HepG2 (cell line): ENCODE measurements around the gene LDLR. TPM values are rescaled to one million over a fixed set of nuclear protein-coding genes. Genes with fewer than 3 reads are reported as not detected.

ENCODE experiments used
- AGO2 ChIP-seq: fragments of 200-400 bp; formaldehyde crosslinking; optimal IDR thresholded peaks from 2 replicates; pipeline ENCODE3; 2017; ENCODE audit warnings: mild to moderate bottlenecking, low read depth, low read length, moderate library complexity
- AKNA ChIP-seq: sonication (generic); formaldehyde crosslinking; IDR thresholded peaks from 2 replicates; pipeline ENCODE4 v1.4.0; 2020; ENCODE audit warnings: missing genetic modification reagents, borderline replicate concordance
- CEBPB ChIP-seq: IDR thresholded peaks from 2 replicates; pipeline ENCODE4 v1.6.1; 2011; ENCODE audit warnings: low read depth, low read length, improper control_type of control experiment, borderline replicate concordance
- CREBL2 ChIP-seq: sonication (generic); formaldehyde crosslinking; IDR thresholded peaks from 2 replicates; pipeline ENCODE4 v1.8.1; 2023; ENCODE audit warnings: missing genetic modification reagents, mild to moderate bottlenecking, borderline replicate concordance
- ESRRA ChIP-seq: sonication (generic); formaldehyde crosslinking; IDR thresholded peaks from 2 replicates; pipeline ENCODE4 v1.5.1; 2020; ENCODE audit warnings: mild to moderate bottlenecking, low read depth, missing genetic modification reagents
- EZH2 ChIP-seq: conservative IDR thresholded peaks from 2 replicates; pipeline ENCODE4 v1.6.1; 2012; ENCODE audit warnings: mild to moderate bottlenecking, low read depth, low read length, moderate library complexity
- ISL2 ChIP-seq: sonication (generic); formaldehyde crosslinking; IDR thresholded peaks from 2 replicates; pipeline ENCODE4 v1.5.0; 2020; ENCODE audit warnings: missing genetic modification reagents
- KDM3A ChIP-seq: IDR thresholded peaks from 2 replicates; pipeline ENCODE4 v1.6.1; 2018; ENCODE audit warnings: low read depth, missing compliant biosample characterization
- RAD21 ChIP-seq: fragments of 450-650 bp; formaldehyde crosslinking; IDR thresholded peaks from 2 replicates; pipeline ENCODE4 v1.5.0; 2020; ENCODE audit warnings: mild to moderate bottlenecking
- SOX5 ChIP-seq: IDR thresholded peaks from 2 replicates; pipeline ENCODE4 v1.6.1; 2016; ENCODE audit warnings: borderline replicate concordance
- TOE1 ChIP-seq: sonication (generic); formaldehyde crosslinking; IDR thresholded peaks from 2 replicates; pipeline ENCODE4 v1.4.0; 2020; ENCODE audit warnings: mild to moderate bottlenecking, missing genetic modification reagents
- ZNF124 ChIP-seq: sonication (generic); formaldehyde crosslinking; IDR thresholded peaks from 2 replicates; pipeline ENCODE4 v1.4.0; 2020; ENCODE audit warnings: missing genetic modification reagents
- ZNF331 ChIP-seq: sonication (generic); formaldehyde crosslinking; IDR thresholded peaks from 2 replicates; pipeline ENCODE4 v1.4.0; 2020; ENCODE audit warnings: missing genetic modification reagents
- ZNF33B ChIP-seq: sonication (generic); formaldehyde crosslinking; IDR thresholded peaks from 2 replicates; pipeline ENCODE4 v1.5.1; 2020; ENCODE audit warnings: mild to moderate bottlenecking, missing genetic modification reagents
- ZNF549 ChIP-seq: sonication (generic); formaldehyde crosslinking; IDR thresholded peaks from 2 replicates; pipeline ENCODE4 v1.5.0; 2020; ENCODE audit warnings: missing genetic modification reagents
- ZNF616 ChIP-seq: sonication (generic); formaldehyde crosslinking; IDR thresholded peaks from 2 replicates; pipeline ENCODE4 v1.5.0; 2020; ENCODE audit warnings: low read depth, mild to moderate bottlenecking, missing genetic modification reagents
- ZNF75D ChIP-seq: sonication (generic); formaldehyde crosslinking; IDR thresholded peaks from 2 replicates; pipeline ENCODE4 v1.8.1; 2023; ENCODE audit warnings: missing genetic modification reagents, mild to moderate bottlenecking, borderline replicate concordance
- ZNF776 ChIP-seq: sonication (generic); formaldehyde crosslinking; IDR thresholded peaks from 2 replicates; pipeline ENCODE4 v1.4.0; 2020; ENCODE audit warnings: mild to moderate bottlenecking, missing genetic modification reagents
- polyA plus RNA-seq, 8 experiments: library from polyadenylated mRNA; depleted of rRNA in 3 of 8; stranded (reverse) in 7 of 8; unstranded in 1 of 8; fragments of >200 nt; fragmentation: Illumina TruSeq in 4 of 8; extraction: Trizol in 4 of 8; gene quantifications; 2 replicates each; pipeline versions ENCODE4 v1.2.1 to v1.2.3, GENCODE V29; 2011 to 2016; ENCODE audit warnings: low read depth in 4 of 8, missing spikeins in 1 of 8, mixed read lengths in 1 of 8; ENCODE audit not compliant: insufficient read depth in 1 of 8
- total RNA-seq, 5 experiments: library from RNA; depleted of rRNA; stranded (reverse); fragments of >200 nt; fragmentation: Illumina TruSeq; extraction: Trizol; gene quantifications; 2 replicates each; pipeline ENCODE4 v1.2.3, GENCODE V29; 2016; ENCODE audit warnings: low read depth in 1 of 5
- TF ChIP-seq, protein P1 (sequence below): sonication (generic); formaldehyde crosslinking; IDR thresholded peaks from 2 replicates; pipeline ENCODE4 v1.5.1; 2020; ENCODE audit warnings: missing genetic modification reagents, mild to moderate bottlenecking, borderline replicate concordance
- TF ChIP-seq, protein P2 (sequence below): sonication (generic); formaldehyde crosslinking; IDR thresholded peaks from 2 replicates; pipeline ENCODE4 v1.8.1; 2023; ENCODE audit warnings: mild to moderate bottlenecking, inconsistent platforms, moderate library complexity, missing genetic modification reagents, borderline replicate concordance
- TF ChIP-seq, protein P3 (sequence below): sonication (generic); formaldehyde crosslinking; IDR thresholded peaks from 2 replicates; pipeline ENCODE4 v1.5.0; 2020; ENCODE audit warnings: missing genetic modification reagents

LDLR gene
- total and polyA plus RNA-seq, 2 of the 13 experiments (the other 11 are each of a cell fraction or from before 2014, with no cell fraction given), result 51.6 to 92.5 TPM

DNA sequence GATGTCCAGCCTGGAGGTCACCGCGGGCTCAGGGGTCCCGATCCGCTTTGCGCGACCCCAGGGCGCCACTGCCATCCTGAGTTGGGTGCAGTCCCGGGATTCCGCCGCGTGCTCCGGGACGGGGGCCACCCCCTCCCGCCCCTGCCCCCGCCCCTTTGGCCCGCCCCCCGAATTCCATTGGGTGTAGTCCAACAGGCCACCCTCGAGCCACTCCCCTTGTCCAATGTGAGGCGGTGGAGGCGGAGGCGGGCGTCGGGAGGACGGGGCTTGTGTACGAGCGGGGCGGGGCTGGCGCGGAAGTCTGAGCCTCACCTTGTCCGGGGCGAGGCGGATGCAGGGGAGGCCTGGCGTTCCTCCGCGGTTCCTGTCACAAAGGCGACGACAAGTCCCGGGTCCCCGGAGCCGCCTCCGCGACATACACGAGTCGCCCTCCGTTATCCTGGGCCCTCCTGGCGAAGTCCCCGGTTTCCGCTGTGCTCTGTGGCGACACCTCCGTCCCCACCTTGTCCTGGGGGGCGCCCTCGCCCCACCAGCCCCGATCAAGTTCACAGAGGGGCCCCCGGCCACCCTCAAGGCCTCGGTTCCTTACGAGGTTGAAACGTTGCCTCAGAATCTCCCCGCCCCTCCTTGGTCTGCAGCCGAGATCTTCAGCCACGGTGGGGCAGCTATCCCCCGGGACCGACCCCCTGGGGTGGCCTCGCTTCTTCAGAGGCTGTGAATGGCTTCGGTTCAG, 1.2 kb downstream of the LDLR start (continued):
- TF ChIP-seq, protein P1, sequence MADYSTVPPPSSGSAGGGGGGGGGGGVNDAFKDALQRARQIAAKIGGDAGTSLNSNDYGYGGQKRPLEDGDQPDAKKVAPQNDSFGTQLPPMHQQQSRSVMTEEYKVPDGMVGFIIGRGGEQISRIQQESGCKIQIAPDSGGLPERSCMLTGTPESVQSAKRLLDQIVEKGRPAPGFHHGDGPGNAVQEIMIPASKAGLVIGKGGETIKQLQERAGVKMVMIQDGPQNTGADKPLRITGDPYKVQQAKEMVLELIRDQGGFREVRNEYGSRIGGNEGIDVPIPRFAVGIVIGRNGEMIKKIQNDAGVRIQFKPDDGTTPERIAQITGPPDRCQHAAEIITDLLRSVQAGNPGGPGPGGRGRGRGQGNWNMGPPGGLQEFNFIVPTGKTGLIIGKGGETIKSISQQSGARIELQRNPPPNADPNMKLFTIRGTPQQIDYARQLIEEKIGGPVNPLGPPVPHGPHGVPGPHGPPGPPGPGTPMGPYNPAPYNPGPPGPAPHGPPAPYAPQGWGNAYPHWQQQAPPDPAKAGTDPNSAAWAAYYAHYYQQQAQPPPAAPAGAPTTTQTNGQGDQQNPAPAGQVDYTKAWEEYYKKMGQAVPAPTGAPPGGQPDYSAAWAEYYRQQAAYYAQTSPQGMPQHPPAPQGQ (CRISPR knock-in tag), result no peak
- 0 out of 2 replicates have a peak, but pooled peaks have one; percentile 68 for TF ChIP-seq ZNF776 (CRISPR knock-in tag)
- no peak for TF ChIP-seq EZH2
- no peak for TF ChIP-seq SOX5 (CRISPR knock-in tag)
- TF ChIP-seq ZNF549, result no peak
- TF ChIP-seq CREBL2 (CRISPR knock-in tag), result no peak
- 0 out of 2 replicates have a peak, but pooled peaks have one; percentile 45 for TF ChIP-seq ZNF33B (CRISPR knock-in tag)
- peak; percentile 85 for TF ChIP-seq AGO2
- no peak for TF ChIP-seq ISL2
- TF ChIP-seq ZNF124, result no peak
- 0 out of 2 replicates have a peak, but pooled peaks have one; percentile 38 for TF ChIP-seq ZNF616 (CRISPR knock-in tag)
- TF ChIP-seq AKNA (CRISPR knock-in tag), result no peak
- TF ChIP-seq, protein P2, sequence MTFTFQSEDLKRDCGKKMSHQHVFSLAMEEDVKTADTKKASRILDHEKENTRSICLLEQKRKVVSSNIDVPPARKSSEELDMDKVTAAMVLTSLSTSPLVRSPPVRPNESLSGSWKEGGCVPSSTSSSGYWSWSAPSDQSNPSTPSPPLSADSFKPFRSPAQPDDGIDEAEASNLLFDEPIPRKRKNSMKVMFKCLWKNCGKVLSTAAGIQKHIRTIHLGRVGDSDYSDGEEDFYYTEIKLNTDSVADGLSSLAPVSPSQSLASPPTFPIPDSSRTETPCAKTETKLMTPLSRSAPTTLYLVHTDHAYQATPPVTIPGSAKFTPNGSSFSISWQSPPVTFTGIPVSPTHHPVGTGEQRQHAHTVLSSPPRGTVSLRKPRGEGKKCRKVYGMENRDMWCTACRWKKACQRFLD (CRISPR knock-in tag), result no peak; the same call in 1 of the 2 replicates
- TF ChIP-seq RAD21 (CRISPR knock-in tag), result peak; percentile 17; the same call in 1 of the 2 replicates
- TF ChIP-seq, protein P3, sequence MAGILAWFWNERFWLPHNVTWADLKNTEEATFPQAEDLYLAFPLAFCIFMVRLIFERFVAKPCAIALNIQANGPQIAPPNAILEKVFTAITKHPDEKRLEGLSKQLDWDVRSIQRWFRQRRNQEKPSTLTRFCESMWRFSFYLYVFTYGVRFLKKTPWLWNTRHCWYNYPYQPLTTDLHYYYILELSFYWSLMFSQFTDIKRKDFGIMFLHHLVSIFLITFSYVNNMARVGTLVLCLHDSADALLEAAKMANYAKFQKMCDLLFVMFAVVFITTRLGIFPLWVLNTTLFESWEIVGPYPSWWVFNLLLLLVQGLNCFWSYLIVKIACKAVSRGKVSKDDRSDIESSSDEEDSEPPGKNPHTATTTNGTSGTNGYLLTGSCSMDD (CRISPR knock-in tag), result no peak
- peak; percentile 51 for TF ChIP-seq KDM3A (CRISPR knock-in tag)
- TF ChIP-seq TOE1 (CRISPR knock-in tag), result no peak
- TF ChIP-seq ZNF75D (CRISPR knock-in tag), result no peak
- TF ChIP-seq ESRRA (CRISPR knock-in tag), result no peak
- no peak for TF ChIP-seq CEBPB
- TF ChIP-seq ZNF331 (CRISPR knock-in tag), result no peak; the same call in 1 of the 2 replicates
